GM19324 (cell line): Measurements from ENCODE around the gene TMX2.

Experiments
- ATAC-seq: cut with Tn5 transposase; IDR thresholded peaks from one replicate; pipeline ENCODE4 v1.9.1; 2021; ENCODE audit warnings: mild to moderate bottlenecking, moderate library complexity; ENCODE audit not compliant: unreplicated experiment, low FRiP score

TMX2 gene

GRCh38 chr11:57762235-57762861 is 50.0 kb downstream of the TMX2 start:
- ATAC-seq, result no peak

DNA sequence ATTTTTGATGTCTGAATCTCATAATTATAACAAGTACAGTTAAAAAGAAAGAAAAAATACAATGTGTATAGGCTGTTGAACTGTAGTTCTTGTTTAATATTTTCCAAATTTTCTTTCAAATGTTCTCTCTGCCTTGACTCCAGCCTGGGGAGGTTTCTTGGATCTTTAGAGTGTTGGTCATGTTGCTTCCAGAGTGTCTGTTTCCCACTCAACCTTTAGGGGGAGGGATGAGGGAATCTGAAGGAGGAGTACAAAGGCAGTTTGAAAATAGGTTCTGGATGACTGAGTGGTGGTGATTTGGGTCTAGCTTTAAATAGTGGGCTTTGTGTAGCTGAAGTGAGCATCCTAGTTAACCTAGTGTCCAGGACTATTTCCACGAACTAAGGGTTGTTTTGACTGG is 51.2 kb downstream of the TMX2 start:
- ATAC-seq, result no peak

GRCh38 chr11:57764021-57764420 is 51.6 kb downstream of the TMX2 start:
- no peak for ATAC-seq

- ATAC-seq, result no peak
Observed at GRCh38 chr11:57764566-57764965, 52.2 kb downstream of the TMX2 start.

- no peak for ATAC-seq
Observed at GRCh38 chr11:57764972-57765371, 52.6 kb downstream of the TMX2 start.

DNA sequence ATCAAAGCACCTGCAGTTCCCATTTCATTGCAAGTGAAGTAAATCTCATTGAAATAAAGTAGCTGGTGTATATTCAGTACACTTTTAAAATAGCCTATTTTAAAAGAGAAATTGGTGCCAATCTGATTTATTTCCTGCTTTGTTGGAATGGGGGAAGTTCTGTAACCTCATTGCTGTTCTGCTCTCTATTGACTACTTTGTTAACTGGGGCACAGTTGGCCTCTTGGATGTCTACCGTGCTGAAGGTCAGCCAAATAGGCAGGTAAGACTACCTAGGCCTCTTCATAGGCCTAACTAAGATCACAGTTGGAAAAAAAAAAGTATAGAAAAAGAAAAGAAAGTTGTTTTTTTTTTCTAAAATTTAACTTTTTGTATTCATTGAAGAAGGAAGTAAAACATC is 58.4 kb downstream of the TMX2 start:
- ATAC-seq, result no peak

GRCh38 chr11:57771365-57771764 is 59.0 kb downstream of the TMX2 start:
- ATAC-seq, result no peak

GRCh38 chr11:57772562-57772961 is 60.2 kb downstream of the TMX2 start:
- no peak for ATAC-seq

DNA sequence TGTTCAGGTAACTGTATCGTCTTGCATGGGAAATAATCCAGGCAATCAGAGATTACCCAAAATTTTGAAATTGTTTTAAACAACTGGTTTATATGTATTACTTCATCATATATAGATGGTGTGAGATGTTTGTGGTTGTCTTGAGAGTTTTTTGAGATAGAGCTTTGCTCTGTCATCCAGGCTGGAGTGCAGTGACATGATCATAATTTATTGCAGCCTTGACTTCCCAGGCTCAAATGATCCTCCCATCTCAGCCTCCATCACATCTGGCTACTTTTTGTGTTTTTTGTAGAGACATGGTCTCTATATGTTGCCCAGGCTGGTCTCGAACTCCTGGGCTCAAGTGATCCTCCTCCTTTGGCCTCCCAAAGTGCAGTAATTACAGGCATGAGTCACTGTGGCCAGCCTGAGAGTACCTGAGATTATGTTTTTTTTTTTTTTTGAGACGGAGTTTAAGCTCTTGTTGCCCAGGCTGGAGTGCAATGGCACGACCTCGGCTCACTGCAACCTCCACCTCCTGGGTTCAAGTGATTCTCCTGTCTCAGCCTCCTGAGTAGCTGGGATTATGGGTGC is 60.7 kb downstream of the TMX2 start:
- no peak for ATAC-seq

- ATAC-seq, result no peak
Observed at GRCh38 chr11:57775491-57775890, 63.1 kb downstream of the TMX2 start.

GRCh38 chr11:57776031-57776521 is 63.7 kb downstream of the TMX2 start:
- no peak for ATAC-seq

GRCh38 chr11:57776577-57777210 is 64.3 kb downstream of the TMX2 start:
- ATAC-seq, result no peak

GRCh38 chr11:57777969-57778317 is 65.5 kb downstream of the TMX2 start:
- no peak for ATAC-seq

DNA sequence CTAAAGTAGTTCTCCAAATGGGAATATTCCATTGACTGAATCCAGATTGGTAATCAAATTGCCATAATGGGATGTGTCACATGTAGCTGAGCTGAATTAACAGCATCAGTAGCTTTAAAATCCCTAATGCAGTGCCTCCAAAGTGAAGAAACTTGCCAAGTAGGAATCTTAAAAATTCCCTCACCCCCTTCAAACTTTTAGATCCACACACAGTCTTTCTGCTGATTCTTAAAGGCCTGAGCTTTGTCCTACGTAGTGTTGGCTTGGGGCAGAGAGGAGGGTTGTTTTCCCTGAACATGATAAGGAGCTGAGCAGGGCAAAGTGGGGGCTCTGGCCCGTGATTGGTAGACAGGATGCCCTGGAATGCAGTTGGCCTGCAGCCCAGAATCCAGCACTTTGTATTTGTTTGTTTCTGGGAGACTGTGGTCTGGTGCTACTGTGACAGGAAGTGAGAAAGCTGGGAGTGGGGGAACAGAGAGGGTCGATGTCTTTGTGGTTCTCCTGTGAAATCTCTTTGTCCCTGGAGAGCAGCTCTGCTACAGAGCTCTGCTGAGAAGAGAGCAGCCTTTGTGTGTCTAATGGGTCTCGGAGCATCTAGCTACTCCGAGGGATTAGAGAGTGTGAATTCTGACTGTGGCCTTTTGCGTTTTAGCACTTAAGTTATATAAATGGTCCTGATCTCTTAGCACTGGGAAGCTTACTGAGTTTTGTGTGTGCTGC is 66.1 kb downstream of the TMX2 start:
- no peak for ATAC-seq

- no peak for ATAC-seq
Observed at GRCh38 chr11:57779276-57779675, 66.9 kb downstream of the TMX2 start.

DNA sequence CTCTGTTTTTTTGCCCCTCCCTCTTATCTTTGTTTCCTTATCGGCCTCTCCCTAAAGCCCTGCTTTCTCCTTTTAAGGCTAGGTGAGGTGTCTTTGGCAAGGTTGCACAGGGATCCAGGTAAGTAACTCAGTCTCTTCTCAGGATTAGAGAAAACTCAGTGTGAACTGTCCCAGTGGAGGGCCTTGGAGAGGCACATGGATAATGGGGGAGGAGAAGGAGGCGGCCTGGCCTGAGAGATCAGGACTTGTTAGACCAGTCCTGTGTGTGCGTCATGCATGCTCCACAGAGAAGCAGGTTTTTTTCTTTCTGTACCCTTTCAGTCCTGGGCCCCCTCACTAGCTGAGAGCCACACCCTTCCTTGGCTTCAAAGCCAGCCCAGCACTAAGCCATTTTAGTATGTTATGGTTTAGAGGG is 69.1 kb downstream of the TMX2 start:
- ATAC-seq, result no peak

DNA sequence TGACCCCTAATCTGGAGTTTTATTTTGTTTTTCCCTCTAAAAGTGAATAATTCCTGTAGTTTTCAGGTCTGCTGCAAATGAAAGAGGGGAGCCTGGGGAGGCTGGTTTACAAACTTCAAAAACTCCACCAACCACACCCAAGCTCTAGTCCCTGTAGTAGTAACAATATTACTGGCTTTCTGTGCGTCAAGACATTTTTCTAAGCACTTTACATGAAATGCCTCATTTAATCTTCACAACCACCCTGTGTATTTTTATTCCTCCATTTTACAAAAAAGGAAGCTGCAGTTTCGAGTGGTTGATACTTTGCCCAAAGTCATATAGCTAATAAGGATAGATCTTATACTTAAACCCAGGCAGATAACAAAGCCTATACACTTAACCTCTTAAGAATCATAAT is 72.7 kb downstream of the TMX2 start:
- ATAC-seq, result no peak

DNA sequence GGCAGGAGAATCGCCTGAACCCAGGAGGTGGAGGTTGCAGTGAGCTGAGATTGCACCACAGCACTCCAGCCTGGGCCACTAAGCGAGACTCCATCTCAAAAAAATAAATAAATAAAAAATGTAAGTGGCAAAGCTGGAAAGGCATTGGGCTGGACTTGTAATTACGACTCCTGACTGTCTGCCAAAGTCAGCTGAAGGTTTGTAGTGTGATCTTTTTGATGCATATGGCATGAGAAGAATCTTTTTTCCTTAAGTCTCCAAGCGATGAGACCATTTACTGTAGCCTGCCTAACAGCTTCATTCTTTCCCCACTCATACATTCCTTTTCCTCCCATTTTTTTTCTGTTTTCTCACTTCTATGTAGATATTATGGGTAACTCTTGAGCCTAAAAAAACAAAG is 74.0 kb downstream of the TMX2 start:
- no peak for ATAC-seq

DNA sequence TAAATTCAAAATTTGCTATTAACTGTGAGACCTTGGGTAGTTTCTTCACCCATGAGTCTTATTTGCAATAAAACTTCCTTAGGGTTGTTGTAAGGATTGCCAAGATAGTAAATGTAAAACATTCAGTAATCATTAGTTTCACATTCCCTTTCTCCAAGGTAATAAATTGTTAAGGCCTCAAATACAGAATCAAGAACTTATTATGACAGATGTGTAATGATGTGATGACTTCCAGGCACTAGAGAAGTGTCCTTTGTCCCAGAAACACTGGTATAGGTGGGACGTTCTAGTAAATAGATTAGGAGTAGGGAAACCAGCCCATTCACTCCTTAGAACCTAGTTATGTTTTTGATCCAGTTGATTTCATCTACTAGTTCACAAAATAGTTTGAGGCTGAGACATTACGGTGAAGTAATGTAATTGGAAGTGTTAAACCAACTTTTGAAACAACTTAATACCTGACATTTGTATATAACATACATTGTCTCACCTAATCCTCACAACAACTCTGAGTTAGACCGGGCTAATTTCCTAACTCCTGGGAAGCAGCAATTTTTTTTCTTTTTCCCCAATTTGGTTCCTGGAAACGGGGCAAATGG is 74.7 kb downstream of the TMX2 start:
- no peak for ATAC-seq

GRCh38 chr11:57787920-57788702 is 75.7 kb downstream of the TMX2 start:
- no peak for ATAC-seq
